OCI-LY1 (cell line): ENCODE data around the gene ELOVL2.

Source experiments
- H2AFZ ChIP-seq: fragments of 200-600 bp; sonication (generic), shearing (Covaris generic); 2 replicates; pipeline ENCODE4 v1.6.0; 2014; ENCODE audit warnings: antibody characterized with exemption, mild to moderate bottlenecking, low read length
- H3F3A ChIP-seq: fragments of 200-600 bp; sonication (generic), shearing (Covaris generic); 2 replicates; pipeline ENCODE4 v1.6.0; 2014; ENCODE audit warnings: mild to moderate bottlenecking, antibody characterized with exemption, low read length, moderate library complexity; ENCODE audit not compliant: insufficient read depth
- H3K27ac ChIP-seq: fragments of 200-600 bp; sonication (generic); 2 replicates; pipeline ENCODE4 v1.5.1; 2014; ENCODE audit warnings: low read length, mixed run types, mild to moderate bottlenecking, low read depth; ENCODE audit not compliant: poor library complexity, severe bottlenecking
- H3K27me3 ChIP-seq: fragments of 200-600 bp; sonication (generic); 2 replicates; pipeline ENCODE4 v1.6.0; 2014; ENCODE audit warnings: antibody characterized with exemption, mild to moderate bottlenecking, low read length, moderate library complexity; ENCODE audit not compliant: insufficient read depth
- H3K36me3 ChIP-seq: fragments of 200-600 bp; sonication (generic); 2 replicates; pipeline ENCODE4 v1.6.1; 2014; ENCODE audit warnings: mild to moderate bottlenecking, antibody characterized with exemption, low read length, moderate library complexity, mixed read lengths; ENCODE audit not compliant: insufficient read depth
- H3K4me1 ChIP-seq: fragments of 200-600 bp; sonication (generic); 2 replicates; pipeline ENCODE4 v1.5.1; 2014; ENCODE audit warnings: mild to moderate bottlenecking, low read length, moderate library complexity; ENCODE audit not compliant: insufficient read depth, severe bottlenecking
- H3K4me2 ChIP-seq: fragments of 200-600 bp; sonication (generic), shearing (Covaris generic); 2 replicates; pipeline ENCODE4 v1.6.1; 2014; ENCODE audit warnings: low read length
- H3K4me3 ChIP-seq: fragments of 200-600 bp; sonication (generic); 2 replicates; pipeline ENCODE4 v1.5.1; 2014; ENCODE audit warnings: low read length, low read depth, mild to moderate bottlenecking, mixed read lengths; ENCODE audit not compliant: poor library complexity, severe bottlenecking
- H3K79me2 ChIP-seq: fragments of 200-600 bp; shearing (Covaris generic); 2 replicates; pipeline ENCODE4 v1.6.1; 2016; ENCODE audit warnings: mixed run types, low read length, mixed read lengths; ENCODE audit not compliant: insufficient read depth
- H3K9ac ChIP-seq: fragments of 200-600 bp; sonication (generic), shearing (Covaris generic); 2 replicates; pipeline ENCODE4 v1.6.1; 2014; ENCODE audit warnings: mild to moderate bottlenecking, low read length, mixed read lengths
- H3K9me2 ChIP-seq: fragments of 200-600 bp; sonication (generic), shearing (Covaris generic); 2 replicates; pipeline ENCODE4 v1.6.1; 2014; ENCODE audit warnings: low read depth, mild to moderate bottlenecking, low read length, mixed read lengths
- H3K9me3 ChIP-seq: fragments of 200-600 bp; shearing (Covaris generic); 2 replicates; pipeline ENCODE4 v1.6.1; 2014; ENCODE audit warnings: low read length, mixed read lengths
- H4K20me1 ChIP-seq: fragments of 200-600 bp; sonication (generic), shearing (Covaris generic); 2 replicates; pipeline ENCODE4 v1.6.0; 2016; ENCODE audit warnings: mild to moderate bottlenecking, low read length; ENCODE audit not compliant: insufficient read depth
- CTCF ChIP-seq: fragments of 200-600 bp; sonication (generic), shearing (Covaris generic); IDR thresholded peaks from 2 replicates; pipeline ENCODE4 v1.5.1; 2017; ENCODE audit warnings: mild to moderate bottlenecking, antibody characterized with exemption, low read length, moderate library complexity, mixed read lengths
- EZH2 ChIP-seq: fragments of 200-600 bp; sonication (generic), shearing (Covaris generic); IDR thresholded peaks from 2 replicates; pipeline ENCODE4 v1.8.0; 2017; ENCODE audit warnings: borderline replicate concordance, mixed run types, mild to moderate bottlenecking, antibody characterized with exemption, low read length, moderate library complexity, mixed read lengths

Gene ELOVL2

GRCh38 chr6:11012295-11012754 is 31.8 kb downstream of the ELOVL2 start:
- Histone ChIP-seq H3K27ac (no peak overlapping the region), H3K9ac (no peak overlapping the region), H3K4me2 (no peak overlapping the region), H3K9me2 (no peaks in the 10 kb centered on the region), H3K79me2 (no peaks in the 10 kb centered on the region), H2AFZ (no peak overlapping the region), H4K20me1 (no peaks in the 10 kb centered on the region), H3K4me1 (no peaks in the 10 kb centered on the region), H3K9me3 (no peaks in the 10 kb centered on the region), H3F3A (no peaks in the 10 kb centered on the region), H3K4me3 (no peak overlapping the region), H3K27me3 (no peaks in the 10 kb centered on the region), H3K36me3 (no peaks in the 10 kb centered on the region)
- TF ChIP-seq EZH2 (no peak), CTCF (no peak)

- H2AFZ ChIP-seq: no peak overlapping the region
- TF ChIP-seq CTCF (no peak), EZH2 (no peak)
- no peaks in the 10 kb centered on the region for H3K4me1 ChIP-seq
- H3K27ac ChIP-seq: no peak overlapping the region
- no peaks in the 10 kb centered on the region for H3K9me3 ChIP-seq
- H3K4me2 ChIP-seq: no peak overlapping the region
- no peaks in the 10 kb centered on the region for H3K36me3 ChIP-seq
- no peaks in the 10 kb centered on the region for H3F3A ChIP-seq
- no peaks in the 10 kb centered on the region for H3K27me3 ChIP-seq
- H3K4me3 ChIP-seq: no peak overlapping the region
- H3K9me2 ChIP-seq: no peaks in the 10 kb centered on the region
- no peak overlapping the region for H3K9ac ChIP-seq
- no peaks in the 10 kb centered on the region for H3K79me2 ChIP-seq
- H4K20me1 ChIP-seq: no peaks in the 10 kb centered on the region
Measured at GRCh38 chr6:11011787-11012234, 32.3 kb downstream of the ELOVL2 start.

GRCh38 chr6:11009353-11009752 is 34.8 kb downstream of the ELOVL2 start:
- no peak overlapping the region for H3K27ac ChIP-seq
- no peak overlapping the region for H2AFZ ChIP-seq
- H3K79me2 ChIP-seq: no peaks in the 10 kb centered on the region
- H3F3A ChIP-seq: no peaks in the 10 kb centered on the region
- no peak overlapping the region for H3K4me3 ChIP-seq
- no peaks in the 10 kb centered on the region for H3K9me2 ChIP-seq
- no peaks in the 10 kb centered on the region for H3K27me3 ChIP-seq
- H3K4me1 ChIP-seq: no peaks in the 10 kb centered on the region
- H3K9me3 ChIP-seq: no peaks in the 10 kb centered on the region
- H3K36me3 ChIP-seq: no peaks in the 10 kb centered on the region
- H3K9ac ChIP-seq: no peak overlapping the region
- TF ChIP-seq EZH2: no peak
- TF ChIP-seq CTCF: no peak
- no peaks in the 10 kb centered on the region for H4K20me1 ChIP-seq
- no peak overlapping the region for H3K4me2 ChIP-seq
